ENCODE results near the gene DPH2.

DNA sequence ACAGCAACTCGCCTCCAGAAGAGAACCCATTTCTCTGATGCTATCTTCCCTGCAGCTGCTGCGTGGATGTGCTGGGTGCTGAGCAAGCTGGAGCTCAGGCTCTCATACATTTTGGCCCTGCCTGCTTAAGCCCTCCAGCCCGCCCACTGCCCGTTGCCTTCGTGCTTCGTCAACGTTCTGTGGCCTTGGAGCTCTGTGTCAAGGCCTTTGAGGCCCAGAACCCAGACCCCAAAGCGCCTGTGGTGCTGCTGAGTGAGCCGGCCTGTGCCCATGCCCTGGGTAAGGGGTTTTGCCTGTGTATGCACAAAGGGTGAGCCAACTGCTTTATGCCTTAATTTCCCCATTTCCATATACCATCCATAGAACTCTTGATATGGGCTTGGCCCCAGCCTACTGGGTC, 1.1 kb downstream of the DPH2 start:
- TF ChIP-seq POLR2A (IDR thresholded peaks at IDR 0.05) (no peak), POLR2AphosphoS5 (IDR thresholded peaks at IDR 0.05) (no peak)
- TF ChIP-seq, protein P1, sequence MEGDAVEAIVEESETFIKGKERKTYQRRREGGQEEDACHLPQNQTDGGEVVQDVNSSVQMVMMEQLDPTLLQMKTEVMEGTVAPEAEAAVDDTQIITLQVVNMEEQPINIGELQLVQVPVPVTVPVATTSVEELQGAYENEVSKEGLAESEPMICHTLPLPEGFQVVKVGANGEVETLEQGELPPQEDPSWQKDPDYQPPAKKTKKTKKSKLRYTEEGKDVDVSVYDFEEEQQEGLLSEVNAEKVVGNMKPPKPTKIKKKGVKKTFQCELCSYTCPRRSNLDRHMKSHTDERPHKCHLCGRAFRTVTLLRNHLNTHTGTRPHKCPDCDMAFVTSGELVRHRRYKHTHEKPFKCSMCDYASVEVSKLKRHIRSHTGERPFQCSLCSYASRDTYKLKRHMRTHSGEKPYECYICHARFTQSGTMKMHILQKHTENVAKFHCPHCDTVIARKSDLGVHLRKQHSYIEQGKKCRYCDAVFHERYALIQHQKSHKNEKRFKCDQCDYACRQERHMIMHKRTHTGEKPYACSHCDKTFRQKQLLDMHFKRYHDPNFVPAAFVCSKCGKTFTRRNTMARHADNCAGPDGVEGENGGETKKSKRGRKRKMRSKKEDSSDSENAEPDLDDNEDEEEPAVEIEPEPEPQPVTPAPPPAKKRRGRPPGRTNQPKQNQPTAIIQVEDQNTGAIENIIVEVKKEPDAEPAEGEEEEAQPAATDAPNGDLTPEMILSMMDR (IDR thresholded peaks at IDR 0.05): no peak

Measured in prostate gland (tissue), 2 donors.